ENCODE data around the gene MCTP2.

DNA sequence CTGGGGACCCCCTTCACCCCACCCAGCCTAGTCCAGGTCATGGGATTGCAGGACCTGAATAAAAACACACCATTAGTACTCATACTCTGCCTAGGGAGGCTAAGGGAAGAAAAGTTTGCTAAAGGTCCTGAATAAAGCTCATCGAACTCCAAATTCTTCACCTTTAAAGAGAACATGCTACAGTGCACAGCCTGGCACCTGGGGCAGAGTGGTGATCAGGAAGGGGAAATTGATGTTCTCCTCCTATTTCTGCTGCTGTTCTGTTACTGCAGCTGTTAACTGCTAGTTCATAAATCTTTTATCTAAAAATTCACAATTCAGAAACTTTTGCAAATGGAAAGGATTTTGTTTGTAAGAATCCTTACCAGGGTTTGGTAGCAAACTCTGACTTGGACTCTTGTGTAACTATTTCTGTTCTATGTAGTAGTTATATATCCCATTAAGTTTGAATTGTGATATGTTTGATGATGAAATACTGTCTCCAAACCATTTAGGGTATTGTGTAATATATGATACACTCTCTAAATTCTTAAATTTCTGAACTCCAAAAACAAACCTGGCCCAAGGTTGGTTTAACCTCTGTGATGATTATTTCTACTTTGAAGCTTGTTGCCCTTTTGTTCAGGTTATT lies 27.9 kb downstream of the MCTP2 start:
- TF ChIP-seq, protein P1, sequence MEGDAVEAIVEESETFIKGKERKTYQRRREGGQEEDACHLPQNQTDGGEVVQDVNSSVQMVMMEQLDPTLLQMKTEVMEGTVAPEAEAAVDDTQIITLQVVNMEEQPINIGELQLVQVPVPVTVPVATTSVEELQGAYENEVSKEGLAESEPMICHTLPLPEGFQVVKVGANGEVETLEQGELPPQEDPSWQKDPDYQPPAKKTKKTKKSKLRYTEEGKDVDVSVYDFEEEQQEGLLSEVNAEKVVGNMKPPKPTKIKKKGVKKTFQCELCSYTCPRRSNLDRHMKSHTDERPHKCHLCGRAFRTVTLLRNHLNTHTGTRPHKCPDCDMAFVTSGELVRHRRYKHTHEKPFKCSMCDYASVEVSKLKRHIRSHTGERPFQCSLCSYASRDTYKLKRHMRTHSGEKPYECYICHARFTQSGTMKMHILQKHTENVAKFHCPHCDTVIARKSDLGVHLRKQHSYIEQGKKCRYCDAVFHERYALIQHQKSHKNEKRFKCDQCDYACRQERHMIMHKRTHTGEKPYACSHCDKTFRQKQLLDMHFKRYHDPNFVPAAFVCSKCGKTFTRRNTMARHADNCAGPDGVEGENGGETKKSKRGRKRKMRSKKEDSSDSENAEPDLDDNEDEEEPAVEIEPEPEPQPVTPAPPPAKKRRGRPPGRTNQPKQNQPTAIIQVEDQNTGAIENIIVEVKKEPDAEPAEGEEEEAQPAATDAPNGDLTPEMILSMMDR (IDR thresholded peaks at IDR 0.05; ENCODE audit: control extremely low read depth in 1 of 3, insufficient read depth in 1 of 3, low read depth in 1 of 3, low read length in 3 of 3): no peak
- TF ChIP-seq, protein P2, sequence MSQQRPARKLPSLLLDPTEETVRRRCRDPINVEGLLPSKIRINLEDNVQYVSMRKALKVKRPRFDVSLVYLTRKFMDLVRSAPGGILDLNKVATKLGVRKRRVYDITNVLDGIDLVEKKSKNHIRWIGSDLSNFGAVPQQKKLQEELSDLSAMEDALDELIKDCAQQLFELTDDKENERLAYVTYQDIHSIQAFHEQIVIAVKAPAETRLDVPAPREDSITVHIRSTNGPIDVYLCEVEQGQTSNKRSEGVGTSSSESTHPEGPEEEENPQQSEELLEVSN (IDR thresholded peaks at IDR 0.05): no peak
- TF ChIP-seq BRCA1 (IDR thresholded peaks at IDR 0.05; ENCODE audit: low read depth, low read length) (no peak), POLR2A (IDR thresholded peaks at IDR 0.05; ENCODE audit: control extremely low read depth in 1 of 2, low read depth in 2 of 2, low read length in 2 of 2) (no peak), GTF2F1 (IDR thresholded peaks at IDR 0.05; ENCODE audit: borderline replicate concordance, low read depth, low read length) (no peak), RNF2 (IDR thresholded peaks at IDR 0.05; ENCODE audit: borderline replicate concordance, low read depth, low read length, missing control alignments, poor library complexity, severe bottlenecking) (no peak), ATF3 (IDR thresholded peaks at IDR 0.05; ENCODE audit: insufficient read depth, low read depth, low read length) (no peak), POLR2AphosphoS5 (IDR thresholded peaks at IDR 0.05; ENCODE audit: low read depth, low read length) (no peak)
- TF ChIP-seq, protein P3, sequence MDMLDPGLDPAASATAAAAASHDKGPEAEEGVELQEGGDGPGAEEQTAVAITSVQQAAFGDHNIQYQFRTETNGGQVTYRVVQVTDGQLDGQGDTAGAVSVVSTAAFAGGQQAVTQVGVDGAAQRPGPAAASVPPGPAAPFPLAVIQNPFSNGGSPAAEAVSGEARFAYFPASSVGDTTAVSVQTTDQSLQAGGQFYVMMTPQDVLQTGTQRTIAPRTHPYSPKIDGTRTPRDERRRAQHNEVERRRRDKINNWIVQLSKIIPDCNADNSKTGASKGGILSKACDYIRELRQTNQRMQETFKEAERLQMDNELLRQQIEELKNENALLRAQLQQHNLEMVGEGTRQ (IDR thresholded peaks at IDR 0.05; ENCODE audit: low read length): no peak
- TF ChIP-seq, protein P4, sequence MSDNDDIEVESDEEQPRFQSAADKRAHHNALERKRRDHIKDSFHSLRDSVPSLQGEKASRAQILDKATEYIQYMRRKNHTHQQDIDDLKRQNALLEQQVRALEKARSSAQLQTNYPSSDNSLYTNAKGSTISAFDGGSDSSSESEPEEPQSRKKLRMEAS (IDR thresholded peaks at IDR 0.05): no peak
